IPS-18c (cell line): ENCODE results near the gene RAB7B.
"Not testable (repeated sequence)": the region's sequence is repeated elsewhere in the genome, so short reads cannot be mapped to it uniquely, and the experiment has no call there.

Experiments
- H3K4me3 ChIP-seq: 2 replicates; pipeline ENCODE4 v1.7.0; 2013; ENCODE audit warnings: low read depth, mild to moderate bottlenecking, low read length, moderate library complexity; ENCODE audit not compliant: insufficient read depth
- H3K9me3 ChIP-seq: one replicate; pipeline ENCODE4 v1.6.1; 2013; ENCODE audit warnings: mild to moderate bottlenecking, low read length, moderate library complexity; ENCODE audit not compliant: control insufficient read depth, insufficient read depth

RAB7B gene

DNA sequence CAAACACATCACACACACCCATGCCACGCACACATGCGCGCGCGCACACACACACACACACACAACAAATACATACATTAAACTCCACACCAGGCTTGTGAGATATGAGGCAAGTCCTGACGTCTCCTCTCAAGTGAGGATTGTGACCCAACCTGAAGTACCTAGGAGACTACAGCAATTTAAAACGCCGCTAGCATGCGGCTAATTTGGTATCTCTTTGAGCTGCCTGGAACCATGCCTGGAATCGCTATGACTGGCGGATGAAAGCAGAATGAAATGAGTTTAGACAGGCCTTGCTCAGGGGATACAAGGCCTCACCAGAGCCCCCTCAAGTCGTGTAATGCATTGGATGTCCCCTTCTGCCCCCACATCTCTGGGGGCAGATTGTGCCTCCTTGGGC is 1.6 kb upstream of the RAB7B start:
- Histone ChIP-seq H3K4me3 (no peak overlapping the region), H3K9me3 (no peaks in the 10 kb centered on the region)

DNA sequence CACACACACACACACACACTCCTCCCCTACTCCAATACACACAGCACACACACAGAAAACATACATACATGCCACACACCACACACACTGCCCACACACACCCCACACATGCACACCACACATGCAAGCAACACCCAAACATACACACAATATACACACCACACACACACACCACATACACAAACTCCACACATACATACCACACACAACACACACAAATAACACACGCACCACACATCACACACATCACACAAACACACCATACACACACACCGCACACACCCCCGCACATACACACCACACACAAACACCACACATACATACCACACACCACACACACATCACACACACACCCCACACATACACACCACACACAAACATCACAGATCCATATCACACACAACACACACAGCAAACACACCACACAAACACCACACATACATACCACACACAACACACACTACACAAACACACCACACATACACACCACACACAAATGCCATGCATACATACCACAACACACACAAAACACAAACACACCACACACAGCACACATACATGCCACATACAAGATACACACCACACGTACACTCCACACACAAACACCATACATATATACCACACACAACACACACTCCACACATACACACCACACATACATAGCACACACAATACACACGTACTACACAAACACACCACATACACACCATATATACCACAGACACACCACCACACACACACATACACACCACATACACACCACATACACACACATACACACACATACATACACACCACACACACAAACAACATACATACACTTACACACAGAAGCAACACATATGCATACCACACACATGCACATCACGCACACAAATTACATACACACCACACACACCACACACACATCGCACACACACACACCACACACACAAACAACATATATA is 932 bp upstream of the RAB7B start:
- Histone ChIP-seq H3K9me3 (no peaks in the 10 kb centered on the region), H3K4me3 (no peak overlapping the region)

DNA sequence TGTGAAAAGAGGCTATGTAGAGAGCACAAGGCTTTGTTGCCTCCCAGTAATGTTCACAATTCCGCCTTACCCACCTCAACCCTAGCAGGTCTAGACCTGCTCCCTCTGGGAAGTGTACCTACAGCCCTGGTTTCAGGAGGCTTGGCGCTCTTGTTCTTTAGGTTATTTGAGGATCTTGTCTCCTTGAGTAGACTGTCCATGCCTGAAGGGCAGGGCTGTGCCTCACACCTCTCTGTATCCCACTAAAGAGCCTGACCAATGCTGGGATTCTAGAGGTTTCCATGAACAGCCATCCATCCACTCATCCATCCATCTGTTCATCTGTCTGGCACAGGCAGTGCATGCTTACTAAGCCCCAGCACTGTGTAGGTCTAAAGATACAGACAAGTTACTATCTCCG is 1.0 kb downstream of the RAB7B start:
- no peak overlapping the region for H3K4me3 ChIP-seq
- H3K9me3 ChIP-seq, result no peaks in the 10 kb centered on the region

DNA sequence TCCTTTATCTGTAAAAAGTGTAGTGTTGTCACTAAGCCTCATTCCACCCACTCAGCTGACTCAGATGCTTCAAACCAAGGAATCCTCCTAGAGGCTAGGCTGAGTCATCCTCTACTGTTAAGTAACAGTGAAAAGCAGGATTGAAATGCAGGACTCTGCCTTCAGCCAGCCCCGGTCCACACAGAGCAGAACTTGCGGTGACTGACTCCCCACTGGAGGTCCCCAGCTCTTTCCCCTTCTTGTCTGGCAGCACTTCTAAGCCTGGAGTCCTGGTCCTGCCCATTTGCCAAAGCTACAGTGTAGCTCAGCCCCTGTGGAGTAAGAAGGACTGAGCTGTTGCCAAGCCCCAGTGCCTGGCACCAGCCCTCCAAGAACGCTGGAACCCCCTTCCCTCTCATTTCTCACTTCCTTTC is 1.7 kb downstream of the RAB7B start:
- H3K4me3 ChIP-seq, result no peak overlapping the region
- no peaks in the 10 kb centered on the region for H3K9me3 ChIP-seq

DNA sequence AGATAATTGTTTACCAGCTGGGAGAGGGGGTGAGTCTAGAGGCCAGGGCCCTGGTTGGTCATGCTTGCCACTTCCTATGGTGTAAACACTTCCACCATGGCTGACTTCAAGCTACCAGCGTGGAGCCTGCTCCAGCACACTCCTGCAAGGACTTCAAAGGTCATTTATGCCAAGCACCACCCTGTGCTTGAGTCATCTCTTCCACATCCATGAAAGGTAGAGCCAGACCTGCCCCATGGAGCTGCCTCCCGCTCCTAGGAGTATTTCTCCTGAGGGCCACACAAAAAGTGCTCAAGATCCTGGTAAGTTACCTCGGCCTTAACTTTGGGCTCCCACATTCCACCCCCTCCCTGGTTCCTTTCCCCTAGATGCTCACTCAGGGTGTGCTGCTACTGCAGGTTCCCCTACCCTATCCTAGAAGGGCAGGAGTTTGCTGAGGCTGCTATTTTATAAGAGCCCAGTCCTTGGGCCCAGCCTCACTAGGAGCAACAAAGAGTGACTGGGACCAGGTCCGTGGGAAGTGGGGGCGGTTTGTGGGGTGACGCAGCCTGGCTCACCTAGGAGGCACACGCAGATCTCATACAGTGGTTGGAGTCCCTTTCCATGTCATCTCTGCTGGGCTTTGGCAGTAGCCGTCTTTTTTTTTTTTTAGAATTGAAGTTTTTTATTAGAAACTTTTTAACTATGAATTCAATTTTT is 2.4 kb downstream of the RAB7B start:
- Histone ChIP-seq H3K9me3 (no peaks in the 10 kb centered on the region), H3K4me3 (no peak overlapping the region)

DNA sequence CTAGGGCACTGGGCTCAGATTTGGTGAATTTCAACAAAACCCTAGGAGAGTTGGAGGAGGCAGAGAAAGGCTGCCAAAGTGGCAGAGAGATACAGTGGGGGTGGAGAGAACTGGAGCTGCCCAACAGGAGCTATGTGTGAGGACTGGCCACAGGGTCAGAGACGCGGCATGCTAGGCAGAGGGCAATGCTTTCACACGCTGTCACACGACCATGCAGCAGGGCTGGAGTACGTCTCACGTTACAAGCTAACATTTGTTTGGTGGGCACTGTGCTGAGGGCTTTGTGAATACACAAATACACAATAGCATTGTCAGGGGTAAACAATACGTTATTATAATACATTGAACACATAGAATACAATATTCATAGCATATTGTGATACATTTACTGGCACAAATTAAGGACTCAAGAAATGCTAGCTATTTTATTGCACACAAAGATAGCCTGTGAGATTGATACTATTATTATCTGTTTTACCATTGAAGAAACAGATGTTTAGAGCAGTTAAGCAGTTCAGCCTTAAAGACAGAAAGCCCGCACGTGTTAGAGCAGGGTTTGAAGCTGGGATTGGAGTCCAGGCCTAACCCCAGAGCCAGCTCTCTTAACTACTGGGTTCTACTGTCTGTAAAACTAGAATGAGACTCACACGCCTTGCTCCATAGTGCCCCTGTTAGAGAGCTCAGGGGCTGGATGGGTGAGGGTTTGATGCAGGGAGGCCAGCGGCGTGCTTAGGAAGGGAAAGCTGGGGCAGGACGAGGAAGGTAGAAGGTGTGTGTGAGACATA is 4.5 kb downstream of the RAB7B start:
- Histone ChIP-seq H3K4me3 (no peak overlapping the region), H3K9me3 (no peaks in the 10 kb centered on the region)

DNA sequence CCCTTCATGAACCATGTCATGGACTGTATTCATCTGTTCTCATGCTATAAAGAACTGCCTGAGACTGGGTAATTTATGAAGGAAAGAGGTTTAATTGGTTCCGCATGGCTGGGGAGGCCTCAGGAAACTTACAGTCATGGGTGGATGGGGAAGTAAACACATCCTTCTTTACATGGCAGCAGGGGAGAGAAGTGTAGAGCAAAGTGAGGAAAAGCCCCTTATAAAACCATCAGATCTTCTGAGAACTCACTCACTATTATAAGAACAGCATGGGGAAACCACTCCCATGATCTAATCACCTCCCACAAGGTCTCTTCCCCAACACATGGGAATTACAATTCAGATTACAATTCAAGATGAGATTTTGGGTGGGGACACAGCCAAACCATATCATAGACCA is 6.6 kb downstream of the RAB7B start:
- H3K4me3 ChIP-seq, H3K9me3 ChIP-seq: not testable (repeated sequence)

DNA sequence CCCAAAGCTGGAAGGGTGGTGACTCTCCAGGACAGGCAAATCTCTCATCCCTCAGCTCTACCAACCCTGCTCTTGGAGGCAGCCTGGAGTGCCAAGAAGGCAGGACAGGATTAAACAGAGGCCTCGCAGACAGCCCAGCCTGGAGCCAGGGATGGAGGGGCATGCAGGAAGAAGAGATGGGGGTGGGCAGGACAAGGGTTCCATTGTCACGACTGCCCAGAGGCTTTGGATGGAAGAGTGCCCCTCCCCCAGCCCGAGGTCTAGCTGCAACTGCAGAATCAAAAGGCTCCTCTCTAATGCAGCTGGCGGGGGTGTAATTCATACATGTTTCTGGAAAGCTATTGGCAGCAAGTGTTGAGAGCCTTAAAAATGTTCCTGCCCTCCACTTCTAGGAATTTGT is 8.8 kb downstream of the RAB7B start:
- H3K9me3 ChIP-seq, result no peaks in the 10 kb centered on the region
- no peak overlapping the region for H3K4me3 ChIP-seq

DNA sequence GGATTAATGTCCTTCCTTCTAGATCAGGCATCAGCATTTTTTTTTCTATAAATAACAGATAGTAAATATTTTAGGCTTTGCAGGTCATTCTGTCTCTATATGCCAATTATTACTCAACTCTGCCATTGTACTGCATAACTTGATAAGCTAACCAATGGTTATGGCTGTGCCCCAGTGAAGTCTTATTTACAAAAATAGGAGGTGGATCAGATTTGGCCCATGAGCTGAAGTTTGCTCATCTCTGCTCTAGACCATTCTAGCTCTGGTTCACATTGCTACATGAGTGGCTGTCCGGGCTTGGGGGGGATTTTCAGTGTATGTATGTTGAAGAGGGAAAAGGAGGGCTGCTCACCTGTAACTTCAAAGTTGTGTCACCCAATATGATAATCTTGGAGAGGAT is 10.1 kb downstream of the RAB7B start:
- H3K4me3 ChIP-seq, result no peak overlapping the region

DNA sequence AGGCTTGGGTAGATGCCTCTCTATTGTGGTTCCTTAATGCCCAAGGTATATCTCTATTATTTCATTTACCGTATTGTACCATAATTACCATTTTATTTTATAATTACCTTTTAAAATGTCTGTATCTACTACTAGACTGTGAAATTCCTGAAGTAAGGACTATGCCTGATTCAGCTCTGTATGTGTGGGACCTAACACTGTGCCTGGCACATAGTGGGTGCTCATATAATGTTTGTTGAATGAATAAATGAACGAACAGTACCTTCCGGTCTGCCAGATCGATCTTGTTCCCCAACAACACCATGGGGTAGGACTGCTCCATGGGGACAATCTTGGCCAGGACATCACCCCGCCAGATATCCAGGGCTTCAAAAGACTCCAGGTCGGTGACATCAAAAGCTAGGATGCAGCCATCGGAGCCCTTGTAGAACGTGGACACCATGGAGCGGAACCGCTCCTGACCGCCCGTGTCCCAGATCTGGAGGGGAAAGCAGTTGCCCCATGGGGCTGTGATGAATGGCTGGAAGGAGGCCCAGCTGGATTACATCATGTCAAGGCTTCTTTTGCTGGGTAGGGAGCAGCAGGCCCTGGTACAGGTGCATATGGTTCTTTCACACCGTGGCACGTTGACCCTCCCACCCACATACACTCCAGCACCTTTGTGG is 10.8 kb downstream of the RAB7B start:
- Histone ChIP-seq H3K4me3 (no peak overlapping the region), H3K9me3 (no peaks in the 10 kb centered on the region)

More for the DNA sequence above, 10.1 kb downstream of the RAB7B start:
- H3K9me3 ChIP-seq, result no peaks in the 10 kb centered on the region

DNA sequence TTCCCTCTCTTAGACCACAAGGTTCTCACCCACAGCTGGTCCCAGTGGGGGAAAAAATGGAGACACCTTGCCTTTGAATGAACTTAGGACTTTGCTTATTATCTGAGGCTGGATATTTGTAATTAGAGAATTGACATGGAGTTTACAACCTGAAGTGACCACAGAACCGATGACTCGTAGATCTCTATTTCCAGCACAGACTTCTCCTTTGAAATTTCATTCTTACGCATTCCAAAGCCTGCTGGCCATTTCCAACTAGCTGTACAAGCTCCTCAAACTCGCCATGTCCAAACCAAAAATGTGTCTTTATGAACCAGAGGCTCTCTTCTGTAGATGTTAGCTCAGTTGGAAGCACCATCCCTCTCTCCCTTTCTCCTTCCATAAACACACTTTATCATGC is 12.0 kb downstream of the RAB7B start:
- H3K4me3 ChIP-seq, result no peak overlapping the region
- no peaks in the 10 kb centered on the region for H3K9me3 ChIP-seq

DNA sequence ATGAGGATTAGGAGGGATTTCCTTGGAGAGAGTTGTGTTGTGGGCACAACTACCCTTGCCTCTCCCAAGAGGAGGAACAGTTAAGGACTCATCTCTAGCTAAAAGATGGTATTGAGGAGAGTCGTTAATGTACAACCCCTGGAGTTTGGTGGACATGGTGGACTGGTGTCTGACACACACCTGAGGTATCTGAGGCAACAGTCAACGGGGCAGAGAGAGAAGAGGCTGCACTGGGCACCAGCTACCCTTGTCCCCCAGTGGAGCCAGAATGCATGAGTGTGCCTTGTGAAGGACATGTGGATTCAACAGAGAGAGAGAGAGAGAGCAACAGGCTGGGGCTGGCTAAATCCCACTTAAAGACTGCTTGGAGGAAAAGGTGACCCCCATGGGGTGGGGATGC is 13.0 kb downstream of the RAB7B start:
- H3K4me3 ChIP-seq, result no peak overlapping the region
- H3K9me3 ChIP-seq, result no peaks in the 10 kb centered on the region

DNA sequence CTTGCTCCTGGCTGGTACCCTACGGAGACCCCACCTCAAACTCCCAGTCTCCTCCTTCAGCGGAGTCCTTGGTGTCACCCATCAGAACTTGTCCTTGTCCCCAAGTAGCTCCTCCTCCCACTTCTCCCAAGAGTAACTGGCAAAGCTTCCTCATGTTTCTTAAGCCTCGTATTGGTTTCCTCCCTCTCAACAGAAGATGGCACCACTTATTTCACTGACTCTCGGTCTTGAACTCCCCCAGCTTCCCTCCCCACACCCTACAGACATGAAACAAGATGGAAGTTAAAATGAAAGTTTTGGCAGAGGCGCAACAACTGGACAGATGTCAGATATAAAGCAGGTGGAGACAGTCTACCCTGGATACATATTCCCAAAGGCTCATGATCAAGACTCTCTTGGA is 13.4 kb downstream of the RAB7B start:
- Histone ChIP-seq H3K4me3 (no peak overlapping the region), H3K9me3 (no peaks in the 10 kb centered on the region)

DNA sequence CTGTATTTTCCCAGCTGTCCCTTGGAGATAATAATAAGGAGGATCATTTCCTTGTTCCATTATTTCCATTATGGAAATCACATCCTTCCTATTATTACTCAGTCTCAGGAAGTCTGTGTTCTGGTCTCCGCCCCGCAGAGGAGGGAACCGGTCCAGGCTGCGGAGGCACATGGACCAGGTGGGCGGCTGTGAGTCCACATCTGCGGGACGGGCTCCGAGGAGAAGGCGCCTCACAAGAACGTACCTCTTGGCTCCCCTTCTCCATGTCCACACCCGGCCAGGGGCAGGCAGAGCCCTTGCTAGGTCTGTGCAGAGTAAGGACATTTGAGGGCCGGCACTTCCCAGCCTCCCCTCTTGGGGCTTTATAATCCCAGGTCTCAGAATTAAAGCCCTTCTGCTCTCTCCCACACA is 14.6 kb downstream of the RAB7B start:
- Histone ChIP-seq H3K4me3 (no peak overlapping the region), H3K9me3 (no peaks in the 10 kb centered on the region)

DNA sequence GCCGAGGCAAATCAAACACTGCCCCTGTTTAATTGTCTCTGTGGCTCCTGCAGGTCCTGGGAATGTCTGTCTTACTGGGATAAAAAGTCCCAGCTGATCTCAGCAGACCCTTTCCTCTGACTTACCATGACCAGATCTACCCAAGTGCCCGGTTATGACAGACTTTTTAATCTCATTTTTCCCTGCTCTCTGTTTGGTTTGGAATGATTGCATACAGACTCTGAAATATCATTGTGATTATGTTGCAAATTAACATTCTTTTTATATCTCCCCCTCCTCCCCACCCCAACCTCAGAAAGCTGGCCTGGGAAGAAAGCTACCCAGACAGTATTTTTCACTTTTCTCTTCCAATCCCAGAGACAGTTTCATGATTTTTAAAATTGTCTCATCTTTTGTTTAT is 16.3 kb downstream of the RAB7B start:
- H3K4me3 ChIP-seq, result no peak overlapping the region

DNA sequence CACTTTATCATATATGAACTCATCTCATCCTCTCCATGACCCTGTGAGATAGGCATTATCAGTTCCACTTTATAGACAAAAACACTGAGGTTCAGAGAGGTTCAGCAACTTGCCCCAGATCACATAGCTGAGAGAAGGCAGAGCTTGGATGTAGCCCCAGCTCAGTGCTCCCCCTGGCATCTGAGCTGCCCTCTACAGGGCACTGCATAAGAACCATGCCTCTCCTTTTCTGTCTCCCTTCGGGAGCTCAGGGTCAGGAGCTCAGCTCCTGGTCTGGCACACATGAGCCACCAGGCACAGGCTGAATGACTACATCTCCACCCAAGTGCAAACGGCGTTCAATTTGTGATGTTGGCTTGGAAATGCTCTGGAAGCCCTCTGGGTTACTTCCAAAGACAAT is 16.9 kb downstream of the RAB7B start:
- H3K4me3 ChIP-seq, result no peak overlapping the region
- no peaks in the 10 kb centered on the region for H3K9me3 ChIP-seq

More for the DNA sequence above, 16.3 kb downstream of the RAB7B start:
- no peaks in the 10 kb centered on the region for H3K9me3 ChIP-seq

DNA sequence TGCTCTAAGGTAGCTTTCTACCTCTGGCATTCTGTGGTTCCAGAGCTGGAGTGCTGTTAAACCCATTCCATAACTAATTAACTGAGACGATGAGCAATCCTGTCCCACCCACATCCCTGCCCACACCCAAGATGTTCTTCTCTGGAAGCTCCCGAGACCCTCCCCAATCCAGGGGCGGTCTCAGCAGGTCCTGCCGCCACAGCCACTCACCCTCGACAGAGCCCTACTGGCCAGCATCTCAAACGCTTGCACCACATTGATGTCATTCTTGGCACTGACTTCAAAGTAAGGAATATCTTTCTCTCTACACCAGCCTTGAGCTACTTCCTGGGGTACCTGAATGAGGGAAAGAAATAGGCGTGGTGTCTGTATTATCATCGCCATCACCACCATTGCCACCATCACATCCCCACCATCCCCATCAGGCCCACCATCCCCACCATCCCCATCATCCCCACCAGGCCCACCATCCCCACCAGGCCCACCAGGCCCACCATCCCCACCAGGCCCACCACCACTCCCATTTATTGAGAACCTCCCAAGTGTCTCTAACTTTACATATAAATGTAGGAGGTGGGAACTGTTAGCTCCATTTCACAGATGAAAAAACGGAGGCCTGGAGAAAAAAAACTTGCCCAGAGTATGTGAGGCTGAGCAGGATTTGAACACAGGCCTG is 17.7 kb downstream of the RAB7B start:
- H3K4me3 ChIP-seq, result no peak overlapping the region
- H3K9me3 ChIP-seq, result no peaks in the 10 kb centered on the region
